HG03196 (cell line): ENCODE measurements around the gene PIGN.
"Not testable (repeated sequence)": the region's sequence is repeated elsewhere in the genome, so short reads cannot be mapped to it uniquely, and the experiment has no call there.

Experiments used
- ATAC-seq: cut with Tn5 transposase; IDR thresholded peaks from one replicate; pipeline ENCODE4 v1.9.1; 2021; ENCODE audit not compliant: unreplicated experiment

PIGN gene

DNA sequence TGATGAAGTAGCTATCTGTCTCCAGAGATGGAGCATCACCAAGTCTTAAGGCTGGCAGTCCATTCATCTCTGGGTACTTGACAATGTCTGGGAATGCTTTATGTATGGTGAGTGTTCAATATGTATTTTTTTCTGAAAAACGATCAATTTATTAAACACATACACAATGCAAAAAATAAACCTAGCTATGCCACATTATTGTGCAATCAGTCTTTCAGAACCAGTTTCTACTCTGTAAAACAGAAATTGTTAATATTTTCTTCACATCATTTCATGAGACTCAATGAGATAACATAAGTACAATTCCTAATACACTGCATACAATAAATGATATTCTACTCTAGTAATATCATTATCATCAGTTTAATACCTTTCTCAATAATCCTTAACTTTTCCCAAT, 122.5 kb downstream of the PIGN start:
- no peak for ATAC-seq

DNA sequence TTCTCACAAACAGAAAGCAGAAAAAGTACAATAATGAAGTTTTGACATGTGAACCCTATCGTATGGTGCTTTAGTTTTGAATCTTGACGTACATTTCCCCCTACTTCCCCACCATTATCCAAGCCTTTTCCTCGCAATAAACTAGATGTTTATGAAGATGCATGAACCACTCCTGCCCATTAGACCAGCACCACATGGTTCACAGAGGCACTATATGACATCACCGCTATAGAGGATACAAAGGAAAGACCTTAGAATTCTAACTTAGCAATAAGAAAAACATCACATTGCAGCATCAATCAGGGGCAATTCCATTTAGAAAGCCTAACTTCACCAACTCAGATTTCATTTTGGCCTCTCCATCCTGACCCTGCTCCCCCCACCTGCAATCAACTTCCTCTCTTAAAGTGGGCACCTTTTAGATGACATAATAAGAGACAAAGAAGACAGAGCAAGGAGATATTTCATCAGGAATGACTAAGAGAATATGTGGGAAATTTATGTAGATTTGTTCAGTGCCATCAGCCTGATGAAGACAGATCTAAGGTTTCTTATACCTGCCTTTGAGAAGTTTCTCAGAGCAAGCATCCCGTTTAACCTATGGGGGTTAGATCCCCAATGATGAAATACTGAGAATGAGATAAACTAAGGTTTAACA, 124.9 kb downstream of the PIGN start:
- no peak for ATAC-seq

- no peak for ATAC-seq
Measured at GRCh38 chr18:62060820-62061219, 126.0 kb downstream of the PIGN start.

GRCh38 chr18:62054929-62055498, 131.8 kb downstream of the PIGN start:
- no peak for ATAC-seq

DNA sequence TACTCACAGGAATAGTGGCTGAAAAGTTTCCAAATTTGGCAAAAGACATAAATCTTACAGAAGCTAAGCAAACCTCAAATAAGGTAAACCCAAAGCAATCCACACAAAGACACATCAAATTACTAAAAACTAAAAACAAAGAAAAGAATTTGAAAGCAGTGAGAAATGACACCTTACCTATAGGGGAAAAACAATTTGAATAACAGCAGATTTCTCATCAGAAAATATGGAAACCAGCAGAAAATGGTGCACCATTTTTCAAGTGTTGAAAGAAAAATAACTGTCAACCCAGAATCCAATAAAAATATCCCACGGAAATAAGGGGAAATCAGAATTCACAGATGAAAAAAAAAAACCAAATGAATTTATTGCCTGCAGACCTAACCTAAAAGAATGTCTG, 138.6 kb downstream of the PIGN start:
- ATAC-seq = no peak

DNA sequence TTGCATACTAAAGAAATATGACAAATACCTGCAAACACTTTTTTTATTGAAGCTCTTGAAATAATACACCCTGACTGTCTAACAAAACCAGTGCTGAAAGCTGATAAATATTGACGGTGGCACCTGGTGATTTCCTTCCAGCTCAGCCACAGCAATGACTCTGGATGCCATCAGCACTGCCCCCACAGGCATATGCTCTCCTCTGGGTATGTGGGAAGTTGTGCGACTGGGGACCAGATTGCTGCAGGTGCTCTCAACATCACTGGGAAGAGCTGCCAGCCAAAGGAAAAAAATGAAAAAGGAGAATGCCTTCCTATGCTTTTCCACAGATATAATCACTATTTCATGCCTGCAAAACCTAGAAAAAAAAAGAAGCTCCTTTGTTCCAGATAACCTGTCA, 141.5 kb downstream of the PIGN start:
- no peak for ATAC-seq

GRCh38 chr18:62044490-62045000, 142.3 kb downstream of the PIGN start:
- ATAC-seq = no peak

- ATAC-seq = no peak
Measured at GRCh38 chr18:62037989-62038778, 148.7 kb downstream of the PIGN start.

DNA sequence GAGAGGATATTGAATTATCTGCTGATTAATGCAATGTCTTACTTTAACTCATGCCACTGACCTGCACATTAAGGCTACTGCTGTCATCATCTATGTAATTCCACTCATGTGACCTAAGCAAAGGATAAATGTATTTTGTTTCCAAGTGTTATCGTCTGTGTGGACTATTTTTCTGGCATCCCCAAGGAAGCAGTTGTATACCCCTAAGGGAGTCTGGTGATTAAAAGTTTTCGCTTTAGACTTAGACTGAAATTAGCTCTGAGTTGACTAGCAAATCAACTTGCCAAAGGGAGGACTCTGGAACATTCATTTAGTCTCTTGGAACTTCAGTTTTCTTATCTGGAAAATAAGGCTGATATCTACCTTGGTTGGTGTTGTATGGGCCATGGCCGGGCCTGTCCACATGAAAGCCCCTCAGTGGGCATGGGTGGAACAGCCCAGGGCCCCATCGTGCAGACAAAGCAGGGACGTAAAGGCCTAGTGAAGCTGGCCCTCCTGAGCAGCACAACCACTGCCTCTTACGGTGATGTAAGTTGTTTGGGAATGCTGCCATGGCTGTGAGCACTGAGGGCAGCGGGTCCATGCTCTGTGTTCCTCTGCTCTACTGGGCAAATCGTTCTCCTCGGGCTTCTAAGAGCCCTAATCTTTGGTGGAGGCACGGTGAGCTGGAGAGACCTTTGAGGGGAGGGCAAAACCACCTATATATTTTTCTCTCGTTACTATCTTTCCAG, 149.7 kb downstream of the PIGN start:
- no peak for ATAC-seq

GRCh38 chr18:62034286-62034685, 152.6 kb downstream of the PIGN start:
- ATAC-seq = not testable (repeated sequence)

DNA sequence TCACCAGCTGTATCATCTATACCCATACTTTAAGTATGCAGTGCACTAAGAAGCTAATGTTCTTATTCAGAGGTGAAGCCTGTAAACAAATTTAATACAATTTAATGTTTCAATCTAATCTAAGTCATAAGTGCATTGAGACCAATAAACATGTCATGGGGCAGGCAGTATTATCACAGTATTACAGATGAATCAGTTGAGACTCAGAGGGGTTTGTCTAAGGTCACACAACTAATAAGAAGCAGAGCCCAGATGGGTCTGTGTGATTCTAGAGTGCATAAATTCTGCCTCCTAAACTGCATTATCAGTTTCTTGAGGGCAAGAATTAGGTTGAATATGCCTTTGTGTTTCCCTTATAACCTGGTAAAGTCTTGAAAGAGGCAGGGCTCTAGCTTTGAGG, 153.1 kb downstream of the PIGN start:
- ATAC-seq = no peak

DNA sequence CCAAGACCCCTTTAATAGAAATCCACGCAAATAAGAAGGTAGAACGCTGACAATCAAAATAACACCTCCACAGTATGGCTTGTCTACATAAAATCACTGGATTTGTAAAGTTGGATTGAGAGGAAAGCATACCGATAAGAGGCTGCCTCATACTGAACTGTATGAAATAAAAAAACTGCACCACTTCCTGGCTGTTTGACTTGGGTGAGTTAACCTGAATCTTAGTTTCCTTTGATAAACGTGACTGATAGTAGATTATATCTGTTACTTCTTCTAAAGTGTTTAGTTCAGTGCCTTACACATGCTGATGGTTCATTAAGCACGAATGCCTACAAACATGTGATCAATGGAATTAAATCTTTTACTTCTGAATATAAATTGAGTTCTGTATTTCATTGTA, 153.6 kb downstream of the PIGN start:
- ATAC-seq = no peak

DNA sequence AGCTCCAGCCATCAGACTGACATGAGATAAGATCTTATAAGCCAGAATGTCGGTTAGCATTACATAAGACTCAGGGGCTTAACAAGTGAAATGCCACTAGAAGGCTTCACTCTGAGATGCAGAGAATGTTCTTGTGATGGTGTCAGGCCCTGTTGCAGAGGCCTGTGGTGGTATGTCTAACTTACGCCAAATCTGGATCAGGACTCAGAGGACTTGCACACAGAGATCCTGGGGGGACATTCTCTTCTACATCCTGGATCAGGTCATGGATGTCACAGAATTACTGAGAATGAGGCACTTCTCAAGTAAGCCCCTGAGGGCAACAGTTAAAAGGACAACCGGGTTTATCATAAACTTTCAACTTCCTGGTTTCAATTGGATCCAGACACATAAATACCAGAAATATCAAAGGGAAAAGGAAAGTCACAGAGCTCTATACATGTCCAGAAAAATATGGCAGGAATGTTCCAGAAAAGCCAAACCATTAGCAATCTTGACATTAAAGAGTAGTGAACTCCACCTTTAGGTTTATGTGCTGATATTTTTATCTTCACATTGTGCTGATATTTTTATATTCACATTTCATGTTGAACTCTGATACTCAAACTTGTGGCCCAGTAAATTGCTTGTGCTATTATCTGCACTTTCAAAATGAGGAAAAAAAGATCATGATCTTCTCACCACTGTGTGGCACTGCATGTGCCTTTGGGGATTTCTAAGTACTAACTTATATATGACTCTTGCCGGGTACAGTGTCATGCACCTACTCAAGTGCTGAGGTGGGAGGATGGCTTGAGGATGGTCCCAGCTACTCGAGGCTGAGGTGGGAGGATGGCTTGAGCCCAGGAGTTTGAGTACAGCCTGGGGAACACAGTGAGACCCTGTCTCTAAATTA, 156.5 kb downstream of the PIGN start:
- no peak for ATAC-seq

- no peak for ATAC-seq
Measured at GRCh38 chr18:62028715-62029114, 158.1 kb downstream of the PIGN start.

GRCh38 chr18:62027914-62028520, 158.8 kb downstream of the PIGN start:
- ATAC-seq = no peak

- ATAC-seq = no peak
Measured at GRCh38 chr18:62026586-62026985, 160.3 kb downstream of the PIGN start.

GRCh38 chr18:62024983-62025382, 161.9 kb downstream of the PIGN start:
- no peak for ATAC-seq

DNA sequence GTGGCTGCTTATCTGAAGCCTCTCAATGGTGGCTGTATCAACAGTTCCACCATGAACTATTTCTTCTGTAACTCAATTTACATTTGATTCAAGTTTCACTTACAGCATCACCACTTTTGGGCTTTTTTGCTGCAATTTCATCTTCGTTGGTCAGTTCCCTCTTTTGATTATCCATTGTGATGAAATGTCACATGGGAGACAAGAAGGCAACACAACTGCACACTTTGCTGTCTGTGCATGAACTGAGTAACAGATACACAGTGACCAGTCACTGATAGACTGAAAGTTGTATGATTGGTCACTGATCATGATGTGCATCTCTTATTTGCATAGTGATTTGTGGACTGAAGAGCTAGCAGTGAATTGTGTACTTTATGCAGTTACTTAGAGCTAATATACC, 163.3 kb downstream of the PIGN start:
- no peak for ATAC-seq

- ATAC-seq = no peak
Measured at GRCh38 chr18:62018759-62019041, 168.2 kb downstream of the PIGN start.

GRCh38 chr18:62018034-62018758, 168.7 kb downstream of the PIGN start:
- ATAC-seq = no peak
